ENCODE measurements around the gene ALG12.

ALG12 gene

GRCh38 chr22:49861642-49862495 is 56.4 kb downstream of the ALG12 start:
- TF ChIP-seq FOXP2 (optimal IDR thresholded peaks at IDR 0.05; ENCODE audit: borderline replicate concordance, extremely low read depth, extremely low read length, insufficient read depth): no peak
- no peak for TF ChIP-seq SIN3A (IDR thresholded peaks at IDR 0.05; ENCODE audit: borderline replicate concordance, insufficient read depth, low read length)
- TF ChIP-seq TAF1 (IDR thresholded peaks at IDR 0.05; ENCODE audit: borderline replicate concordance, insufficient read depth, low read length): no peak
- TF ChIP-seq POLR2AphosphoS5 (IDR thresholded peaks at IDR 0.05; ENCODE audit: low read depth, low read length): no peak
- TF ChIP-seq REST (IDR thresholded peaks at IDR 0.05; ENCODE audit: insufficient read depth in 1 of 2, low read depth in 2 of 2, low read length in 2 of 2): no peak

GRCh38 chr22:49858827-49859226 is 59.4 kb downstream of the ALG12 start:
- TF ChIP-seq REST (IDR thresholded peaks at IDR 0.05; ENCODE audit: insufficient read depth in 1 of 2, low read depth in 2 of 2, low read length in 2 of 2) (no peak), FOXP2 (optimal IDR thresholded peaks at IDR 0.05; ENCODE audit: borderline replicate concordance, extremely low read depth, extremely low read length, insufficient read depth) (no peak), TAF1 (IDR thresholded peaks at IDR 0.05; ENCODE audit: borderline replicate concordance, insufficient read depth, low read length) (no peak), POLR2AphosphoS5 (IDR thresholded peaks at IDR 0.05; ENCODE audit: low read depth, low read length) (no peak), SIN3A (IDR thresholded peaks at IDR 0.05; ENCODE audit: borderline replicate concordance, insufficient read depth, low read length) (no peak)

- TF ChIP-seq SIN3A (IDR thresholded peaks at IDR 0.05; ENCODE audit: borderline replicate concordance, insufficient read depth, low read length): no peak
- no peak for TF ChIP-seq REST (IDR thresholded peaks at IDR 0.05; ENCODE audit: insufficient read depth in 1 of 2, low read depth in 2 of 2, low read length in 2 of 2)
- no peak for TF ChIP-seq POLR2AphosphoS5 (IDR thresholded peaks at IDR 0.05; ENCODE audit: low read depth, low read length)
- no peak for TF ChIP-seq FOXP2 (optimal IDR thresholded peaks at IDR 0.05; ENCODE audit: borderline replicate concordance, extremely low read depth, extremely low read length, insufficient read depth)
- no peak for TF ChIP-seq TAF1 (IDR thresholded peaks at IDR 0.05; ENCODE audit: borderline replicate concordance, insufficient read depth, low read length)
Observed at GRCh38 chr22:49856766-49857618, 61.2 kb downstream of the ALG12 start.

DNA sequence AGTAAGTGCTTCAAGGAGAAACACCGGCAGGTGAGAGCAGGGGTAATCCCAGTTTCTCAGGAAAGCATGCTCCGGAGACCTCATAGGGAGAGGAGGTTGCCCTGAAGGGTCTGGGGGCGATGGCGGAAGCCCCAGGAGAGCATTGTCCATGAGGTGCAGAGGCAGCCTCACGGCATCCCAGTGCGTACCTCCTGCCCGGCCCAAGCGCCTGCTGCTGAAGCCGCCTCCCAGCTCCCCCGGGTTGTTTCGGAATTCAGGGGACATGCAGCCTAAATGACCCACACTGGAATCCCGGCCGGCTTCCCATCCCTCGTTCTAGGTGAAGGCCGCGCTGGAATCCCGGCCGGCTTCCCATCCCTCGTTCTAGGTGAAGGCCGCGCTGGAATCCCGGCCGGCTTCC is 61.9 kb downstream of the ALG12 start:
- no peak for TF ChIP-seq TAF1 (IDR thresholded peaks at IDR 0.05; ENCODE audit: borderline replicate concordance, insufficient read depth, low read length)
- TF ChIP-seq SIN3A (IDR thresholded peaks at IDR 0.05; ENCODE audit: borderline replicate concordance, insufficient read depth, low read length): no peak
- no peak for TF ChIP-seq FOXP2 (optimal IDR thresholded peaks at IDR 0.05; ENCODE audit: borderline replicate concordance, extremely low read depth, extremely low read length, insufficient read depth)
- TF ChIP-seq POLR2AphosphoS5 (IDR thresholded peaks at IDR 0.05; ENCODE audit: low read depth, low read length): no peak
- no peak for TF ChIP-seq REST (IDR thresholded peaks at IDR 0.05; ENCODE audit: insufficient read depth in 1 of 2, low read depth in 2 of 2, low read length in 2 of 2)

Measured in PFSK-1 (cell line).